Gastroesophageal sphincter (tissue), 4 donors: Measurements from ENCODE around the gene SERGEF. TPM values are rescaled to one million over a fixed set of nuclear protein-coding genes. Genes with fewer than 3 reads are reported as not detected.

Source experiments
- ATAC-seq: fragments of 150-250 bp; one replicate; pipeline ENCODE4 v1.9.1; 2016; ENCODE audit warnings: mild to moderate bottlenecking, moderate library complexity
- H3K27ac ChIP-seq, 4 donors: fragments of 200-600 bp; sonication (generic) in 3 of 4; 1 replicate in 3 of 4; 2 replicates in 1 of 4; pipeline ENCODE4 v1.5.1; 2016 to 2019
- H3K27me3 ChIP-seq: fragments of 200-600 bp; sonication (generic); one replicate; pipeline ENCODE4 v1.5.1; 2019
- H3K36me3 ChIP-seq, 2 donors: fragments of 200-600 bp; sonication (generic); one replicate each; pipeline ENCODE4 v1.5.1; 2019; ENCODE audit warnings: control low read depth in 1 of 2
- H3K4me1 ChIP-seq, 3 donors: fragments of 200-600 bp; sonication (generic); 1 replicate in 2 of 3; 2 replicates in 1 of 3; pipeline ENCODE4 v1.5.1; 2016 to 2019; ENCODE audit warnings: control low read depth in 2 of 3
- H3K4me3 ChIP-seq, 2 donors: fragments of 200-600 bp; sonication (generic); one replicate each; pipeline ENCODE4 v1.5.1; 2019; ENCODE audit warnings: mild to moderate bottlenecking in 1 of 2, moderate library complexity in 1 of 2
- H3K9me3 ChIP-seq, 3 donors: fragments of 200-600 bp; sonication (generic); one replicate each; pipeline ENCODE4 v1.5.1; 2017 to 2019; ENCODE audit warnings: control low read depth in 2 of 3
- EP300 ChIP-seq: sonication (generic); formaldehyde crosslinking; IDR thresholded peaks from one replicate; pipeline ENCODE4 v1.6.1; 2017; ENCODE audit warnings: antibody characterized with exemption, mild to moderate bottlenecking
- POLR2A ChIP-seq, 2 donors: fragments of 450-650 bp; IDR thresholded peaks; one replicate each; pipeline ENCODE4 v1.6.1; 2017; ENCODE audit warnings: antibody characterized with exemption in 2 of 2, mild to moderate bottlenecking in 2 of 2, moderate library complexity in 1 of 2
- POLR2AphosphoS5 ChIP-seq: sonication (generic); formaldehyde crosslinking; IDR thresholded peaks from one replicate; pipeline ENCODE4 v1.6.1; 2017; ENCODE audit warnings: antibody characterized with exemption
- WGBS, 2 donors: methylation state at CpG; one replicate each; pipeline ENCODE4 v1.1.5; 2018; ENCODE audit warnings: low coverage in 1 of 2; 5-methylcytosine and 5-hydroxymethylcytosine counted together
- total RNA-seq, 4 donors: library from RNA; depleted of rRNA; stranded (reverse); fragments of >200 nt; gene quantifications; one replicate each; pipeline ENCODE4 v1.1.0, GENCODE V29; 2016
- TF ChIP-seq, protein P1 (sequence below), 4 experiments: fragments of 200-600 bp in 2 of 4; fragments of 450-650 bp in 2 of 4; sonication (generic) in 1 of 4; IDR thresholded peaks; one replicate each; pipeline ENCODE4 v1.5.1; 2017 to 2019; ENCODE audit warnings: antibody characterized with exemption in 4 of 4, mild to moderate bottlenecking in 2 of 4, moderate library complexity in 2 of 4

SERGEF gene
- total RNA-seq, 4 donors from 2014 or later: 35.5 to 42.5 (median 36.3) TPM

DNA sequence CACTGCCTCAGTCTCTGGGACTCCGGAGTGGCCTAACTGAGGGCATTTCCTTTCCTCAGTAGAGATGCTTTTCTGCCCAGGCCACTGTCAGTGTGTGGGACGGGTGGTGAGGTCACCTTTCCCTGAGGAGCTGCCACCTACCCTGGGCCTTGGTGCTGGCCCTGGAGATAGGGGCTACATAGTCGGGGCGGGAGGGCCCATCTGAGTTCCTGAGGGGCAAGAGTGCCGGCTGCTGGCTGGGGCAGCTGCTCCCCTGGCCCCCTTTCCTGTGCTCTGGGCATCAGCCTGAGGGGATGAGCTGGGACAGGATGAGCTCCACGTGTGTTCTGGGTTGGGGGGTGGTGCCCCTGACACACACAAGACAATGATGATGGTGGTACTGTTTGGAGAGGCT is 272.9 kb downstream of the SERGEF start:
- Histone ChIP-seq H3K27ac (no peak overlapping the region), H3K9me3 (no peaks in the 10 kb centered on the region), H3K36me3 (no peaks in the 10 kb centered on the region), H3K4me3 (no peak overlapping the region), H3K27me3 (peaks cover 99% of the 10 kb centered on the region), H3K4me1 (peaks cover 0 to 16% (median 9%) of the 10 kb centered on the region in 3 donors)
- no CpG with 5 or more reads among the region's 6 CpGs for WGBS, 2 donors
- no peak for TF ChIP-seq POLR2A (IDR thresholded peaks at IDR 0.05)
- TF ChIP-seq, protein P1, sequence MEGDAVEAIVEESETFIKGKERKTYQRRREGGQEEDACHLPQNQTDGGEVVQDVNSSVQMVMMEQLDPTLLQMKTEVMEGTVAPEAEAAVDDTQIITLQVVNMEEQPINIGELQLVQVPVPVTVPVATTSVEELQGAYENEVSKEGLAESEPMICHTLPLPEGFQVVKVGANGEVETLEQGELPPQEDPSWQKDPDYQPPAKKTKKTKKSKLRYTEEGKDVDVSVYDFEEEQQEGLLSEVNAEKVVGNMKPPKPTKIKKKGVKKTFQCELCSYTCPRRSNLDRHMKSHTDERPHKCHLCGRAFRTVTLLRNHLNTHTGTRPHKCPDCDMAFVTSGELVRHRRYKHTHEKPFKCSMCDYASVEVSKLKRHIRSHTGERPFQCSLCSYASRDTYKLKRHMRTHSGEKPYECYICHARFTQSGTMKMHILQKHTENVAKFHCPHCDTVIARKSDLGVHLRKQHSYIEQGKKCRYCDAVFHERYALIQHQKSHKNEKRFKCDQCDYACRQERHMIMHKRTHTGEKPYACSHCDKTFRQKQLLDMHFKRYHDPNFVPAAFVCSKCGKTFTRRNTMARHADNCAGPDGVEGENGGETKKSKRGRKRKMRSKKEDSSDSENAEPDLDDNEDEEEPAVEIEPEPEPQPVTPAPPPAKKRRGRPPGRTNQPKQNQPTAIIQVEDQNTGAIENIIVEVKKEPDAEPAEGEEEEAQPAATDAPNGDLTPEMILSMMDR (IDR thresholded peaks at IDR 0.05): no peak
- no peak for TF ChIP-seq EP300
- no peak for TF ChIP-seq POLR2AphosphoS5
- ATAC-seq: no peak

DNA sequence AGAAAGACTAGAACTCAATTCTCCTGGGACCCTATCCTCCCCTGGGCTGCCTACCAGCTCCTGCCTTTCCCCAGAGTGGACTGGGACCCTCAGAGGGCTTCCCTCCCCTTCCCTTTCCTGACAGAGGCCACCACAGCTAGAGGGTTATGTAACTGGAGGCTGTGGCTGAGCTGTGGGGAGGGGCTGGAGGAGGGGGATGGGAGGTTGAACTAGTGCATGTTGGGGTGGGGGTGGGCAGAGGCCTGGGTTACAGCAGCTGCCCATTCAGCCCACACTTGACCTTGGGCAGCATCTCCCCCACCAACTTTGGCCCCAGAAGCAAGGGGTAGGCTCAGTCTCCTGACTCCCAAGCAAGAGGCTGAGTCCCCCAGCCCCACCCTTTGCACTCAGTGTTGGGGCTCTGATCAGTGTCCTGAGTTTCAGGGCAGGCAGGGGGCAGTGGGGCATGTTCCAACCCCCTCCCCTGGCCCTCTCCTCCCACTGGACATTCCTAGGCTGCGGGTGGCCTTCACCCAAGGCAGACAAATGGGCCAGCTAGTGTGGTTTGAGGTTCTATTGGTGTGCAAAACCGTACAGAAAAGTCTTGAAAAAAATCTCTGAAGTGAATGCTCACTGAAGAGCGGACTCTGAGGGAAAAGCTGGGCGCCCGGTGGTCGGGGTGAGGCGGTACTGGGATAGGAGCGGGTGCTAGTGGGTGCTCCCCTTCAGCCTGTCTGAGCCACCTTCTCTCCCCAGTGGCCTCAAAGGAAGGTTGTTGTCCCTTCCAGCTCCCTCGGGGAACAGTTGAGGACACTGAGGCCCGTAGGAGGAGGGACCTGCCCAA is 274.5 kb downstream of the SERGEF start:
- H3K27ac ChIP-seq: no peak overlapping the region
- no peaks in the 10 kb centered on the region for H3K9me3 ChIP-seq
- no peak overlapping the region for H3K4me3 ChIP-seq
- TF ChIP-seq EP300: no peak
- no peak for TF ChIP-seq POLR2AphosphoS5
- no peak for TF ChIP-seq POLR2A (IDR thresholded peaks at IDR 0.05)
- TF ChIP-seq, protein P1 (IDR thresholded peaks at IDR 0.05): no peak
- ATAC-seq: no peak
- WGBS, 2 donors: 37 to 41% methylated on average over 6 to 7 of the region's 10 CpGs
- H3K4me1 ChIP-seq: peaks cover 0 to 28% (median 14%) of the 10 kb centered on the region in 3 donors
- no peaks in the 10 kb centered on the region for H3K36me3 ChIP-seq
- H3K27me3 ChIP-seq: peaks cover 93% of the 10 kb centered on the region

Other genes with a start within 250 kb of the SERGEF start
- gene TPH1, start 33.2 kb upstream of the SERGEF start, total RNA-seq: under 1 TPM in 3 of 4 donors, not detected in 1; 0.13 to 0.47 (median 0.27) TPM
- 10 to 100 TPM; 11.3 to 21.5 (median 14.4) TPM for gene SAAL1, start 93.0 kb upstream of the SERGEF start, total RNA-seq
- under 1 TPM in 1 of 4 donors, not detected in 3; 0.31 TPM for gene MRGPRX3, start 119.5 kb upstream of the SERGEF start, total RNA-seq
- not detected for gene MRGPRX4, start 159.8 kb upstream of the SERGEF start, total RNA-seq
- 1 to 10 TPM in 1 of 4 donors, not detected in 3; 1.5 TPM for gene SAA4, start 223.8 kb upstream of the SERGEF start, total RNA-seq
- gene SAA2, start 235.6 kb upstream of the SERGEF start, total RNA-seq: 10 to 100 TPM in 2 of 4 donors, not detected in 2; 18.6 to 36.5 TPM